Hepatocyte (in vitro differentiated cells): ENCODE measurements around the gene MYL3. TPM values are rescaled to one million over a fixed set of nuclear protein-coding genes. Genes with fewer than 3 reads are reported as not detected.

Experiments
- DNase-seq: peaks from one replicate; pipeline ENCODE4 v3.0.0-alpha.2; 2016; ENCODE audit warnings: low spot score
- H2AFZ ChIP-seq: fragments of 200-600 bp; sonication (generic); 2 replicates; pipeline ENCODE4 v1.6.0; 2016; ENCODE audit warnings: antibody characterized with exemption, mild to moderate bottlenecking
- H3K27ac ChIP-seq: fragments of 200-600 bp; sonication (generic); 2 replicates; pipeline ENCODE4 v1.5.1; 2016; ENCODE audit warnings: mild to moderate bottlenecking
- H3K27me3 ChIP-seq: fragments of 200-600 bp; sonication (generic); 2 replicates; pipeline ENCODE4 v1.6.1; 2016
- H3K36me3 ChIP-seq: fragments of 200-600 bp; sonication (generic); replicated peaks from 2 replicates; pipeline ENCODE4 v1.5.1; 2016; ENCODE audit warnings: low read depth; ENCODE audit not compliant: insufficient read depth
- H3K4me1 ChIP-seq: fragments of 200-600 bp; sonication (generic); 2 replicates; pipeline ENCODE4 v1.5.1; 2016; ENCODE audit warnings: mild to moderate bottlenecking, moderate library complexity; ENCODE audit not compliant: insufficient read depth
- H3K4me2 ChIP-seq: fragments of 200-600 bp; sonication (generic); 2 replicates; pipeline ENCODE4 v1.6.0; 2016
- H3K4me3 ChIP-seq: fragments of 200-600 bp; sonication (generic); 2 replicates; pipeline ENCODE4 v1.5.1; 2016; ENCODE audit warnings: mild to moderate bottlenecking
- H3K79me2 ChIP-seq: fragments of 200-600 bp; sonication (generic); 2 replicates; pipeline ENCODE4 v1.6.0; 2017; ENCODE audit warnings: mild to moderate bottlenecking
- H3K9me2 ChIP-seq: fragments of 200-600 bp; sonication (generic); replicated peaks from 2 replicates; pipeline ENCODE4 v1.6.0; 2017; ENCODE audit warnings: mild to moderate bottlenecking; ENCODE audit not compliant: insufficient read depth
- H3K9me3 ChIP-seq: fragments of 200-600 bp; sonication (generic); 2 replicates; pipeline ENCODE4 v1.5.1; 2016; ENCODE audit warnings: low read depth, mild to moderate bottlenecking
- H4K20me1 ChIP-seq: fragments of 200-600 bp; sonication (generic); 2 replicates; pipeline ENCODE4 v1.6.0; 2016; ENCODE audit warnings: mild to moderate bottlenecking; ENCODE audit not compliant: insufficient read depth, poor library complexity, severe bottlenecking
- CTCF ChIP-seq: fragments of 200-600 bp; sonication (generic); IDR thresholded peaks from 2 replicates; pipeline ENCODE4 v1.5.1; 2016; ENCODE audit warnings: antibody characterized with exemption, mild to moderate bottlenecking; ENCODE audit not compliant: poor library complexity
- EZH2 ChIP-seq: fragments of 200-600 bp; sonication (generic); IDR thresholded peaks from 2 replicates; pipeline ENCODE4 v1.6.1; 2016; ENCODE audit warnings: antibody characterized with exemption, mild to moderate bottlenecking, borderline replicate concordance
- EZH2phosphoT487 ChIP-seq: fragments of 200-600 bp; sonication (generic); IDR thresholded peaks from one replicate; pipeline ENCODE4 v1.6.1; 2018; ENCODE audit warnings: antibody characterized with exemption, mild to moderate bottlenecking, low read depth, moderate library complexity; ENCODE audit not compliant: unreplicated experiment, severe bottlenecking
- WGBS: methylation state at CpG from one replicate; pipeline ENCODE4 v1.1.6; 2016; ENCODE audit warnings: low lambda C conversion rate; ENCODE audit errors: missing lambda C conversion rate; 5-methylcytosine and 5-hydroxymethylcytosine counted together
- polyA plus RNA-seq: library from polyadenylated mRNA; unstranded; fragments of >200 nt; fragmentation: Nextera tagmentation; extraction: Ambion mirVana; gene quantifications from 2 replicates; pipeline ENCODE4 v1.2.1, GENCODE V29; 2016
- total RNA-seq: library from RNA; depleted of rRNA; stranded (reverse); fragments of >200 nt; gene quantifications from 2 replicates; pipeline ENCODE4 v1.2.3, GENCODE V29; 2014

The MYL3 gene
- total and polyA plus RNA-seq, 2 experiments from 2014 or later = 9.5 to 9.7 TPM

- TF ChIP-seq EZH2phosphoT487 = no peak
- no peak for TF ChIP-seq CTCF
- TF ChIP-seq EZH2 = no peak
- no peaks in the 10 kb centered on the region for H3K36me3 ChIP-seq
- no peak overlapping the region for H3K4me2 ChIP-seq
- H3K9me2 ChIP-seq = no peaks in the 10 kb centered on the region
- H3K27me3 ChIP-seq = no peaks in the 10 kb centered on the region
- no peak overlapping the region for H3K27ac ChIP-seq
- H3K4me1 ChIP-seq = no peaks in the 10 kb centered on the region
- H3K79me2 ChIP-seq = no peaks in the 10 kb centered on the region
- no peaks in the 10 kb centered on the region for H3K9me3 ChIP-seq
- WGBS = 97% methylated on average over 60 of the region's 65 CpGs
- H2AFZ ChIP-seq = no peak overlapping the region
- DNase-seq = no peak
- no peak overlapping the region for H3K4me3 ChIP-seq
- no peaks in the 10 kb centered on the region for H4K20me1 ChIP-seq
These were observed 29.6 kb downstream of the MYL3 start for GRCh38 chr3:46833346-46834300.

GRCh38 chr3:46831841-46832240, 31.4 kb downstream of the MYL3 start:
- H3K36me3 ChIP-seq = no peaks in the 10 kb centered on the region
- H3K9me2 ChIP-seq = no peaks in the 10 kb centered on the region
- no peak overlapping the region for H3K4me2 ChIP-seq
- no peaks in the 10 kb centered on the region for H4K20me1 ChIP-seq
- no peak overlapping the region for H3K27ac ChIP-seq
- no peaks in the 10 kb centered on the region for H3K9me3 ChIP-seq
- no peaks in the 10 kb centered on the region for H3K4me1 ChIP-seq
- TF ChIP-seq CTCF = no peak
- no peak for TF ChIP-seq EZH2phosphoT487
- no peak for TF ChIP-seq EZH2
- 89% methylated on average over 1 of the region's 1 CpG for WGBS
- no peak for DNase-seq
- H2AFZ ChIP-seq = no peak overlapping the region
- no peaks in the 10 kb centered on the region for H3K27me3 ChIP-seq
- no peak overlapping the region for H3K4me3 ChIP-seq
- no peaks in the 10 kb centered on the region for H3K79me2 ChIP-seq

- Histone ChIP-seq H3K27me3 (no peaks in the 10 kb centered on the region), H3K27ac (no peak overlapping the region), H4K20me1 (no peaks in the 10 kb centered on the region), H3K4me3 (no peak overlapping the region), H2AFZ (no peak overlapping the region), H3K4me1 (no peaks in the 10 kb centered on the region), H3K4me2 (no peak overlapping the region), H3K36me3 (no peaks in the 10 kb centered on the region), H3K9me2 (no peaks in the 10 kb centered on the region), H3K9me3 (no peaks in the 10 kb centered on the region), H3K79me2 (no peaks in the 10 kb centered on the region)
- 78% methylated on average over 3 of the region's 3 CpGs for WGBS
- TF ChIP-seq EZH2 (no peak), CTCF (no peak), EZH2phosphoT487 (no peak)
- DNase-seq = no peak
These were observed 31.9 kb downstream of the MYL3 start for GRCh38 chr3:46831316-46831715.
